BLaER1 treated with 17β-estradiol and CSF1 and Interleukin-3, amounts not matched to agents 10 nM and 100 nM (cell line): ENCODE results near the gene AGTR1.

Source experiments
- H3K27ac ChIP-seq, 11 experiments: shearing (Covaris generic); formaldehyde crosslinking; 2 replicates each; pipeline ENCODE4 v1.8.1; 2022
- H3K27me3 ChIP-seq, 11 experiments: shearing (Covaris generic); formaldehyde crosslinking; 2 replicates each; pipeline ENCODE4 v1.8.1; 2022
- H3K36me3 ChIP-seq, 11 experiments: shearing (Covaris generic); formaldehyde crosslinking; 2 replicates each; pipeline ENCODE4 v1.8.1; 2022
- H3K4me1 ChIP-seq, 10 experiments: shearing (Covaris generic); formaldehyde crosslinking; 2 replicates each; pipeline ENCODE4 v1.8.1; 2022
- H3K4me2 ChIP-seq, 11 experiments: shearing (Covaris generic); formaldehyde crosslinking; 2 replicates each; pipeline ENCODE4 v1.8.1; 2022
- H3K4me3 ChIP-seq, 10 experiments: shearing (Covaris generic); formaldehyde crosslinking; 2 replicates each; pipeline ENCODE4 v1.8.1; 2022
- H3K9ac ChIP-seq, 11 experiments: shearing (Covaris generic); formaldehyde crosslinking; 2 replicates each; pipeline ENCODE4 v1.8.1; 2022
- H3K9me3 ChIP-seq, 11 experiments: shearing (Covaris generic); formaldehyde crosslinking; replicated peaks in 1 of 11; 2 replicates each; pipeline ENCODE4 v1.8.1; 2022
- H4K20me1 ChIP-seq, 11 experiments: shearing (Covaris generic); formaldehyde crosslinking; 2 replicates each; pipeline ENCODE4 v1.8.1; 2022
- Cebpa-rat ChIP-seq, 11 experiments: shearing (Covaris generic); IDR thresholded peaks; 2 replicates each; pipeline ENCODE4 v1.8.1; 2022

The AGTR1 gene

DNA sequence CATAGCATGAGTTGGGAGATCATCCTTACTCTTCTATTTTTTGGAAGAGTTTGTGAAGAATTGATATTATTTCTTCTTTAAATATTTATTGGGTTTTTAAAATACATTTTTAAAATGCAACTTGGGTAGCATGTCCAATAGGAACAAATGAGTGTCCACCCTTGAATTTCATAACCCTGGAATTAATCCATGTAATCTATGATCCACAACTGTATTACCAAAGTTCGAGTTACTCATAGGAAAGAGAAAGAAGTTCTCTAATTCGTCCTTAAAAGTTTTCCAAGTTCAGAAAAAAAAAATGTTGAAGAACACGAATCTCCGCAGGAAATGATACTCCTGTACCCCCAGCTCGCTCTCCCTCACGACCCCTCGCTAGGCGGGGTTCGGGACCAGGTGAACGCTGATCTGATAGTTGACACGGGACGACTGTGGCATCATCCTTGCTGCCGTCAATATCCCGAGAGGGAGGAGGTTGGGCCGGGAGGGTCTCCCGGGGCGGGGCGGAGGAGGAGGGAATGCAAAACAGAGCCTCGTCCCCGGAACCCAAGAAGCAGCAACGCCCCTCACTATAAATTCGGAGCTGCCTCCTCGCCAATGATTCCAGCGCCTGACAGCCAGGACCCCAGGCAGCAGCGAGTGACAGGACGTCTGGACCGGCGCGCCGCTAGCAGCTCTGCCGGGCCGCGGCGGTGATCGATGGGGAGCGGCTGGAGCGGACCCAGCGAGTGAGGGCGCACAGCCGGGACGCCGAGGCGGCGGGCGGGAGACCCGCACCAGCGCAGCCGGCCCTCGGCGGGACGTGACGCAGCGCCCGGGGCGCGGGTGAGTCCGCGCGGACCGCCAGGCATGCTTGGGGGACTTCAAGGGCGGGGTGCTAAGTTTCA is at the start of gene AGTR1:
AGTR1 (plus strand) TSS at position 598 of the 884 bp plus-strand sequence. CDS start 43,133 bp downstream, outside the sequence.
- H3K36me3 ChIP-seq: no peaks in the 10 kb centered on the region
- no peak for TF ChIP-seq Cebpa-rat (IDR thresholded peaks at IDR 0.05)
- H3K9me3 ChIP-seq: peaks cover 0 to 11% (median 8%) of the 10 kb centered on the region in 11 experiments; a peak in 13 of 22 replicates
- H3K9ac ChIP-seq: no peak within 1 kb of the TSS
- no peak within 1 kb of the TSS for H3K4me2 ChIP-seq
- H3K4me3 ChIP-seq: no peak within 1 kb of the TSS
- no peak within 1 kb of the TSS for H3K27ac ChIP-seq
- H3K4me1 ChIP-seq: no peaks in the 10 kb centered on the region
- no peaks in the 10 kb centered on the region for H4K20me1 ChIP-seq
- no peaks in the 10 kb centered on the region for H3K27me3 ChIP-seq

DNA sequence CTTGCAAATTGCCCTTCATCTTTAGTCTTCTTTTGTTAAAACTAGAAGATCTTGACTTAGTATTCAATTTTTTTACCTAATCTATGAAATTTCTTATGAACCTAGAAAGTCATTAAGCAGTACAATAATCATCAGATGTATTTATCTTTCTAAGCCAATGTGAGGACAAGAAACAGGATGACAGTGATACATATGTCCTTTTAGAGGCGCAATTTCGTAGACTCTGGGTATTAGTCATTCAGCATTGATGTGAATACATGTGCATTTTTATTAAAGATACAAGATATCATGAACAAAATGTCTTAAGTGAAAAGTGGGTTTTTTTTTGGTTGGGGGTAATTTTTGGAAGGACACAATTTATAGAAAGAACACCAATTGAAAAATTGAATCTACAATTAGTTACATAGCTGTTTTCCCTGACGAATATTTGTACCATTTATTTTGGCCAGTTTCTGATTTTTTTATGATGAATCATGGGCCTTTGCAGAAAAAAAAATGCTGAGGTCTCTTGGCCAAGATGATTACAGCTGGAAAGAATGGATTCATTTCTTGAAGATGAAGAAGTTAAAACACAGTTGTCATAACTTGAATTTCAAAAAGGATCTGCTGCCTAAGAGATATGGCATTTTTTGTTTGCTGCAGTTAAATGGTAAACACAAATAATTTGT is 48.9 kb upstream of the AGTR1 start:
- Histone ChIP-seq H3K9me3 (no peaks in the 10 kb centered on the region), H3K4me3 (no peak overlapping the region), H3K27ac (no peak overlapping the region), H3K27me3 (no peaks in the 10 kb centered on the region), H3K4me1 (peaks cover 0 to 2% (median 0%) of the 10 kb centered on the region in 10 experiments; a peak in 5 of 20 replicates), H3K36me3 (no peaks in the 10 kb centered on the region), H3K4me2 (no peak overlapping the region), H4K20me1 (no peaks in the 10 kb centered on the region), H3K9ac (no peak overlapping the region)
- no peak for TF ChIP-seq Cebpa-rat (IDR thresholded peaks at IDR 0.05)

DNA sequence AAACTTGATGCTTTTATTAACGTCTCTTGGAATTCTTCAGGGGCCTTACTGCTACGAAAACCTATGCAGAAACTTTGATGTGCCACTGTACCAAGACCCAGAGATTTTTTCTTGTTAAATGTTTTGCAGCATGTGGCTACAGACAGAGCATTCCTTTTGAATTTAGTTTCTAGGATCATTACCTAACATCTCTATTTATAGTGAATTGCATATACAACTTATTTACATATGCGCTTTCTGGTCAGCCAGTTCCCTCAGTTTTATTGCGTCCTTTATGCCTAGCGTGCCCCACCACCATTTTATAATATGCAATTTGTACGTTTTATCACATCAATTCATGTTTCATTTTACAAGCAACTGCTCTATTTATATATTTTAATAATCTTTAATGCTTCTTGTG is 46.2 kb upstream of the AGTR1 start:
- H3K4me2 ChIP-seq: no peak overlapping the region
- H3K27me3 ChIP-seq: no peaks in the 10 kb centered on the region
- H4K20me1 ChIP-seq: no peaks in the 10 kb centered on the region
- H3K36me3 ChIP-seq: no peaks in the 10 kb centered on the region
- H3K4me3 ChIP-seq: no peak overlapping the region
- H3K9ac ChIP-seq: no peak overlapping the region
- no peak overlapping the region for H3K27ac ChIP-seq
- TF ChIP-seq Cebpa-rat (IDR thresholded peaks at IDR 0.05): no peak
- H3K4me1 ChIP-seq: no peaks in the 10 kb centered on the region
- 0 out of 22 replicates have a peak, but pooled peaks cover 0 to 5% (median 0%) of the 10 kb centered on the region in 11 experiments for H3K9me3 ChIP-seq

DNA sequence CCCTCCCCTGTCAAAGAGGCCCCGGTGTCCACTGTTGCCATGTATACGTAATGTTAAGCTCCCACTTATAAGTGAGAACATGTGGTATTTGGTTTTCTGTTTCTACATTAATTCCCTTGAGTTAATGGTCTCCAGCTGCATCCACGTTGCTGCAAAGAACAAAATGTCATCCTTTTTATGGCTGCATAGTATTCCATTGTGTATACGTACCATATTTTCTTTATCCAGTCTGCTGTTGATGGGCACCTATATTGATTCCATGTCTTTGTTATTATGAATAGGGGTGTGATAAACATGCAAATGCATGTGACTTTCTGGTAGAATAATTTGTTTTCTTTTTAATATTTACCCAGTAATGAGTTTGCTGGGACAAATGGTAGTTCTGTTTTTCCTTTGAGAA is 43.3 kb upstream of the AGTR1 start:
- no peak for TF ChIP-seq Cebpa-rat (IDR thresholded peaks at IDR 0.05)
- no peak overlapping the region for H3K9ac ChIP-seq
- H3K36me3 ChIP-seq: no peaks in the 10 kb centered on the region
- H3K4me3 ChIP-seq: no peak overlapping the region
- no peak overlapping the region for H3K27ac ChIP-seq
- H3K4me1 ChIP-seq: no peaks in the 10 kb centered on the region
- no peak overlapping the region for H3K4me2 ChIP-seq
- H4K20me1 ChIP-seq: no peaks in the 10 kb centered on the region
- 0 out of 22 replicates have a peak, but pooled peaks cover 0 to 5% (median 0%) of the 10 kb centered on the region in 11 experiments for H3K9me3 ChIP-seq
- no peaks in the 10 kb centered on the region for H3K27me3 ChIP-seq

- no peaks in the 10 kb centered on the region for H3K36me3 ChIP-seq
- no peaks in the 10 kb centered on the region for H3K4me1 ChIP-seq
- no peak overlapping the region for H3K27ac ChIP-seq
- no peak for TF ChIP-seq Cebpa-rat (IDR thresholded peaks at IDR 0.05)
- H4K20me1 ChIP-seq: no peaks in the 10 kb centered on the region
- no peaks in the 10 kb centered on the region for H3K27me3 ChIP-seq
- H3K9ac ChIP-seq: no peak overlapping the region
- 0 out of 22 replicates have a peak, but pooled peaks cover 0 to 5% (median 0%) of the 10 kb centered on the region in 11 experiments for H3K9me3 ChIP-seq
- H3K4me3 ChIP-seq: no peak overlapping the region
- no peak overlapping the region for H3K4me2 ChIP-seq
These were observed 40.2 kb upstream of the AGTR1 start for GRCh38 chr3:148657470-148657869.

- Histone ChIP-seq H3K27ac (no peak overlapping the region), H3K9me3 (0 out of 22 replicates have a peak, but pooled peaks cover 0 to 2% (median 0%) of the 10 kb centered on the region in 11 experiments), H4K20me1 (no peaks in the 10 kb centered on the region), H3K4me3 (no peak overlapping the region), H3K36me3 (no peaks in the 10 kb centered on the region), H3K9ac (no peak overlapping the region), H3K4me2 (no peak overlapping the region), H3K27me3 (no peaks in the 10 kb centered on the region), H3K4me1 (no peaks in the 10 kb centered on the region)
- no peak for TF ChIP-seq Cebpa-rat (IDR thresholded peaks at IDR 0.05)
These were observed 38.2 kb upstream of the AGTR1 start for GRCh38 chr3:148659512-148659911.

DNA sequence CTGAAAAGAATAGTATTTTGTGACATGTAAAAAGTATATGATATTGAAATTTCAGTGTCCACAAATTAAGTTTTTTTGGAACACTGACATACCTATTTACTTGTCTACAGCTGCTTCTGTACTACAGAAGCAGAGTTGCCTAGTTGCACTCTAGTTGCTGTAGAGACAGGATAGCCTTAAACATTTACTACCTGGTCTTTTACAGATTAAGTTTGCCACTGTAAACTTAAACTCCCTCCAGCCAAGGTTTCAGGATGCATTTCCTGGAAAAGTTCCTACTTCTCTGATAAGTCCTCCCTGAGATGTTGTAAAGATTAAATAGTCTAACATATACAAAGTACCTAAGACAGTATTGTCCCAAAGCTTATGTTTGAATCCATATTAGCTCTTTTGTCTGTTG is 17.4 kb upstream of the AGTR1 start:
- no peaks in the 10 kb centered on the region for H3K27me3 ChIP-seq
- no peak for TF ChIP-seq Cebpa-rat (IDR thresholded peaks at IDR 0.05)
- no peak overlapping the region for H3K27ac ChIP-seq
- no peaks in the 10 kb centered on the region for H3K36me3 ChIP-seq
- H3K4me2 ChIP-seq: no peak overlapping the region
- no peaks in the 10 kb centered on the region for H4K20me1 ChIP-seq
- H3K9ac ChIP-seq: no peak overlapping the region
- no peak overlapping the region for H3K4me3 ChIP-seq
- H3K4me1 ChIP-seq: no peaks in the 10 kb centered on the region
- H3K9me3 ChIP-seq: no peaks in the 10 kb centered on the region

GRCh38 chr3:148681080-148681479 is 16.6 kb upstream of the AGTR1 start:
- Histone ChIP-seq H3K4me1 (no peaks in the 10 kb centered on the region), H3K27ac (no peak overlapping the region), H3K27me3 (no peaks in the 10 kb centered on the region), H4K20me1 (no peaks in the 10 kb centered on the region), H3K9me3 (no peaks in the 10 kb centered on the region), H3K36me3 (no peaks in the 10 kb centered on the region), H3K4me2 (no peak overlapping the region), H3K4me3 (no peak overlapping the region), H3K9ac (no peak overlapping the region)
- no peak for TF ChIP-seq Cebpa-rat (IDR thresholded peaks at IDR 0.05)

DNA sequence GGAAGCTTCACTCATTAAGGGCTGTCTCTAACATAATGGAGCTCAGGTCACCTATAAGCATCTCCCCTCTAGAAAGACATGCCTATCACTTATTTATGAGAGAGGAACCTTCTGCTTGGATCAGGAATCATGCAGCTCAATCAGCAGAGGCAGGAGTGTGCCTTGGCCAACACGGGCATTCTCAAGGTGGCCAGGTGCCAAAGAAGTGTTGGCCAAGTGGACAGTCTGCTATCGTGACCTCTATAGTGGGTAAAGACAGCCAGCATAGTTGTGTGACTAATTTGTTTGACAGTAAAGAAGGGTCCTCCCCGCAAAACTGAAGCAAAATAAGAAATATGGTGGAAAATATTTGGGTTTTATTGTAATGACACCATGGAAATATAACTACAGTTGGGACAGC is 14.7 kb upstream of the AGTR1 start:
- Histone ChIP-seq H3K27me3 (no peaks in the 10 kb centered on the region), H3K4me2 (no peak overlapping the region)
- no peak for TF ChIP-seq Cebpa-rat (IDR thresholded peaks at IDR 0.05)

More for the DNA sequence above, 14.7 kb upstream of the AGTR1 start:
- H3K4me3 ChIP-seq: no peak overlapping the region
- H3K36me3 ChIP-seq: no peaks in the 10 kb centered on the region
- no peak overlapping the region for H3K27ac ChIP-seq
- no peaks in the 10 kb centered on the region for H3K4me1 ChIP-seq
- H3K9ac ChIP-seq: no peak overlapping the region
- H4K20me1 ChIP-seq: no peaks in the 10 kb centered on the region
- no peaks in the 10 kb centered on the region for H3K9me3 ChIP-seq
